ENCODE measurements around the gene SYT15. TPM values are rescaled to one million over a fixed set of nuclear protein-coding genes. Genes with fewer than 3 reads are reported as not detected.

The SYT15 gene
- total RNA-seq, 1 donor from 2014 or later: 50.9 TPM

- Histone ChIP-seq H3K9me3 (no peaks in the 10 kb centered on the region), H3K36me3 (no peaks in the 10 kb centered on the region), H3K4me3 (no peak overlapping the region), H3K4me1 (peaks cover 9 to 10% of the 10 kb centered on the region in 2 donors), H3K27ac (no peak overlapping the region), H3K27me3 (peaks cover 14% of the 10 kb centered on the region)
- intact Hi-C loops (cut with DNase I): no loop called here
- TF ChIP-seq, protein P1, sequence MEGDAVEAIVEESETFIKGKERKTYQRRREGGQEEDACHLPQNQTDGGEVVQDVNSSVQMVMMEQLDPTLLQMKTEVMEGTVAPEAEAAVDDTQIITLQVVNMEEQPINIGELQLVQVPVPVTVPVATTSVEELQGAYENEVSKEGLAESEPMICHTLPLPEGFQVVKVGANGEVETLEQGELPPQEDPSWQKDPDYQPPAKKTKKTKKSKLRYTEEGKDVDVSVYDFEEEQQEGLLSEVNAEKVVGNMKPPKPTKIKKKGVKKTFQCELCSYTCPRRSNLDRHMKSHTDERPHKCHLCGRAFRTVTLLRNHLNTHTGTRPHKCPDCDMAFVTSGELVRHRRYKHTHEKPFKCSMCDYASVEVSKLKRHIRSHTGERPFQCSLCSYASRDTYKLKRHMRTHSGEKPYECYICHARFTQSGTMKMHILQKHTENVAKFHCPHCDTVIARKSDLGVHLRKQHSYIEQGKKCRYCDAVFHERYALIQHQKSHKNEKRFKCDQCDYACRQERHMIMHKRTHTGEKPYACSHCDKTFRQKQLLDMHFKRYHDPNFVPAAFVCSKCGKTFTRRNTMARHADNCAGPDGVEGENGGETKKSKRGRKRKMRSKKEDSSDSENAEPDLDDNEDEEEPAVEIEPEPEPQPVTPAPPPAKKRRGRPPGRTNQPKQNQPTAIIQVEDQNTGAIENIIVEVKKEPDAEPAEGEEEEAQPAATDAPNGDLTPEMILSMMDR (IDR thresholded peaks at IDR 0.05): no peak
- no peak for DNase-seq (ENCODE audit: low spot score in 2 of 2)
These were observed 20.9 kb upstream of the SYT15 start for GRCh38 chr10:46558122-46558391.

DNA sequence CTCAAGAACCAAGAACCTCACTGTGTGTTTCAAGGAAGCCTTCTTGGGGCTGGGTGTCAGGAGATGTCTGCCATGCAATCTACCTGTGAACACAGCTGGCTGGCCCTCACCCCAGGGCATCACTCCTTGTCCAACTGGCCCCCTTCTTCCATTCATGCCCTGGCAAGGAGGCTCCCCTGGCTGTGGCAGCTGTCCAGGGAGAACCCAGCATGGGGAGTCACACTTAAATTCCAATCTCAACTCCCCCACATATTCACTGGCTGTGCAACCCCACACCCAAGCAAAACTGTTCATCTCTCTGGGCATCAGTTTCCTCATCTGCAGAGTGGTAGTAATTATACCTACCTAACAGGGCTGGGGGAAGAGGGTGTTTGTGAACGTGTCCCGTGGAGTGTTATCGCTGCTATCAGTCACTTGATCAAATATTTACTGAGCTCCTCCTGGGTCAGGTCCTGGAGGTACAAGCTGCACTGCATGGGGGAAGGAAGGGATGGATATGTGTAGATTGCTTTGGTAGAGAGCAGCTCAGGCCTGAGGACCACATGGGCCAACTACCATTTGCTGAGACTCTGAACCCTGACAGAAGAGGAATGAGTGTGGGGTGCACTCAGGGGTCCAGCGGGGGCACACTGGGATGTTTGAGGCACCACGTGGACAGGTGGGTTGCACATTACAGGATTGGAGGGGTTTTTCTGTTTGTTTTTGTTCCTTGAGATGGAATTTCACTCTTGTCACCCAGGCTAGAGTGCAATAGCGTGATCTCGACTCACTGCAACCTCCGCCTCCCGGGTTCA, 20.3 kb upstream of the SYT15 start:
- H3K27me3 ChIP-seq: peaks cover 14% of the 10 kb centered on the region
- TF ChIP-seq, protein P1 (IDR thresholded peaks at IDR 0.05): no peak
- intact Hi-C loops (cut with DNase I): no loop called here
- DNase-seq (ENCODE audit: low spot score in 2 of 2): peak in 1 of 2 donors; percentile 56
- H3K4me3 ChIP-seq: no peak overlapping the region
- H3K27ac ChIP-seq: no peak overlapping the region
- peaks cover 9 to 10% of the 10 kb centered on the region in 2 donors for H3K4me1 ChIP-seq
- no peaks in the 10 kb centered on the region for H3K9me3 ChIP-seq
- no peaks in the 10 kb centered on the region for H3K36me3 ChIP-seq

DNA sequence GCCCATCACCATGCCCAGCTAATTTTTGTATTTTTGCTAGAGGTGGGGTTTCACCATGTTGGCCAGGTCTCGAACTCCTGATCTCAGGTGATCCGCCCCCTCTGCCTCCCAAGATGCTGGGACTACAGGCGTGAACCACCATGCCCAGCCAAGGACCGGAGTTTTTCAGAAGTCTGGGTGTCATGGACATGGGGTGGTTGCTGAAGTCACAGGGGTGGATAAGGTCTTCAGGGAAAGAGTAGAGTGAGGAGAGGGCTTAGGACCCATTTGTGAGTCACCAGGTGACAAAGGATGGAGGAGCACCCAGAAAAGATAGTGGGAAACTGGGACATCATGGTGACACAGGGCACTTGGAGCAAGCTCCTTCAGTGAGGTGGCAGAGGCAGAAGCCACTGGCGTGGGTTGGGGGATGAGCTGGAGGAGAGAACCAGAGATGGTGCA, 19.7 kb upstream of the SYT15 start:
- intact Hi-C loops (cut with DNase I): no loop called here
- TF ChIP-seq, protein P1 (IDR thresholded peaks at IDR 0.05): no peak
- Histone ChIP-seq H3K27me3 (peaks cover 14% of the 10 kb centered on the region), H3K36me3 (no peaks in the 10 kb centered on the region), H3K27ac (no peak overlapping the region), H3K4me1 (peaks cover 9 to 10% of the 10 kb centered on the region in 2 donors), H3K4me3 (no peak overlapping the region), H3K9me3 (no peaks in the 10 kb centered on the region)
- DNase-seq (ENCODE audit: low spot score in 2 of 2): no peak

DNA sequence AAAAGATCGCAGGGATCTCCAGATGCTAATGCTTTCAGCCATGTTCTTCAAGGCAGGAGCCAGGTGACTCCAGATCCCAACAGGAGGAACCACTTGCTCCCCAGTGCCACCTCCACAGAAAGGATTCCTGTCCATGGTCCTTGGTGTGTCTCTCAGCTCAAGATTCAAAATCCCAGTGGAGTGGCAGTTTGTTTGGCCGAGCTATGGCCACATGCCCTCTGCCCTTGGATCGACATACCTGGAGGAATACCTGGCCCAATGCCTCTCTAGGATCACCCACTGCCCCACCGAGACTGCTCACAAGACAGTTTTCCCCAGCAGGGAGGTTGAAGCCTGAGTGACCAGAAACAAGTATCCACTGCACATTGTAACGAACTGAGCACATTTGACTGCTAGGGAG, 18.5 kb upstream of the SYT15 start:
- Histone ChIP-seq H3K36me3 (no peaks in the 10 kb centered on the region), H3K4me3 (no peak overlapping the region), H3K27ac (no peak overlapping the region), H3K9me3 (no peaks in the 10 kb centered on the region), H3K4me1 (peaks cover 9 to 10% of the 10 kb centered on the region in 2 donors), H3K27me3 (peaks cover 14% of the 10 kb centered on the region)
- peak in 1 of 2 donors; percentile 60 for DNase-seq (ENCODE audit: low spot score in 2 of 2)
- TF ChIP-seq, protein P1 (IDR thresholded peaks at IDR 0.05): no peak
- intact Hi-C loops (cut with DNase I): no loop called here

DNA sequence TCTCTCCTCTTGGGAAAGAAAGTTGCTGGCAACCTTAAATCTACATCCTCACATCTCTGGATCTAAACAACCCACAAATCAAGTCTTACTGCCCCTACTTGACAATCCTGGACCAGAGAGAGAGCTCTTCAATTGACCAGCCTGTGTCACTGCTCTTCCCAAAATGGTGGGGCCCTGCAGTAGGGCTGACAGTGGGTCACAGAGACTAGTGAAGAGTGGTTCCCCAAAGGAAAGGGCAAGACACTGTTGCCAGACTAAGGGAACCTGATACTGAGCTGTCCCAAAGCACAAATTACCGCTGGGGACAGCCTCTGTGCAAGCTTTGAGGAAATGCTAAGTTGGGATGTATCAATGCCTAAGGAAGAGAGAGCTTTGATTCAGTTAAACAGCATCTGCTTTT, 18.0 kb upstream of the SYT15 start:
- Histone ChIP-seq H3K4me3 (no peak overlapping the region), H3K36me3 (no peaks in the 10 kb centered on the region), H3K4me1 (peaks cover 4 to 5% of the 10 kb centered on the region in 2 donors), H3K9me3 (no peaks in the 10 kb centered on the region), H3K27me3 (peaks cover 9% of the 10 kb centered on the region), H3K27ac (no peak overlapping the region)
- peak in 1 of 2 donors; percentile 44 for DNase-seq (ENCODE audit: low spot score in 2 of 2)
- intact Hi-C loops (cut with DNase I): no loop called here
- TF ChIP-seq, protein P1 (IDR thresholded peaks at IDR 0.05): no peak
